NCI-H128 (cell line): Measurements from ENCODE around the gene TUBB8.
"Not testable (repeated sequence)": the region's sequence is repeated elsewhere in the genome, so short reads cannot be mapped to it uniquely, and the experiment has no call there.

Experiments used
- DNase-seq: peaks from one replicate; lab custom pipeline; 2025; ENCODE audit not compliant: unreplicated experiment; lab: John Stamatoyannopoulos, UW

The TUBB8 gene

DNA sequence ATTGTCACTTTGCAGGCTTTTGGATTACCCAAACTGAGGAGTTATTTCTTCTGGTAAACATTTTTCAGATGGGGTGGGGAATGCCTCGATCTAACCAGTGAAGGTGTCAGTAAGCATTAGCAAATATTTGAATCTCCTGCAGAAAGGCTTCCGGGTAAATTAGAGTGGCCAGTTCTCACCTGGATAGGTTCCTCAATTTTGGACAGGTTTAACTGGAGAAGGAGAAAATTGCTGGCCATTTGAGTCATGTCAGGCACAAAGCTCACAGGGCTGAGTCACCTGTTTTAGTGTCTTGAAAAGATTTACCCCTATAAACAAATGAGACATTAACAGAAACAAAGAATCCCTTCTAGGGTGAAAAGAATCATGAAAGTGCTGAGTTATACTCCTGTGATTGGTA, 830 bp upstream of the TUBB8 start:
- DNase-seq = not testable (repeated sequence)

DNA sequence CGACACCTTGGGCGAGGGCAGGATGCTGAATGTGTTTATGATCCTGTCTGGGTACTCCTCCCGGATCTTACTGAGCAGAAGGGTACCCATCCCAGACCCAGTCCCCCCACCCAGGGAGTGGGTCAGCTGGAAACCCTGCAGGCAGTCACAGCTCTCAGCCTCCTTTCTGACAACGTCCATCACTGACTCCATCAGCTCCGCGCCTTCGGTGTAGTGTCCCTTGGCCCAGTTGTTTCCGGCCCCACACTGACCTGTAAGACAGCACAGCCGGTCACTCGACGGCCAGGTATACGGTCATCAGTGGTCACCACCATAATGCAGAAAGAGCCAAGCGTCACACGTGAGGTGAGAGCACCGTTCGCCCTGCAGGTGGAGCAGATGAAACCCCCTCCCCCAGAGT, 1.2 kb downstream of the TUBB8 start:
- not testable (repeated sequence) for DNase-seq

DNA sequence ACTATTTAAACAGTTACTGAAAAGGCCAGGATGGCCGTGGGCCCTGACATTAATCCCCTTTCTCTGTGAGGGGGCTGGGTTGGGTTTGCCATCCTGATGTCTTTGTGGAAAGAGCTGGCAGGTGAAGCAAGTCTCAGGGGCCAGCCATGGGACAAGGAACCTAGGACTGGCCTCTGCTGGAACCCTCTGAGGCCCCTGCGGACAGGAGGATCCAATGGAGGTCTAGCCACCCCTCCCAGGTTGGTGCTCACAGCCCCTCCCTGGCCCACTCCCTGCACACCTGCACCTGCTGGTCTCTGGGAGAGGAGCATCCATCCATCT, 35.8 kb downstream of the TUBB8 start:
- DNase-seq = not testable (repeated sequence)

DNA sequence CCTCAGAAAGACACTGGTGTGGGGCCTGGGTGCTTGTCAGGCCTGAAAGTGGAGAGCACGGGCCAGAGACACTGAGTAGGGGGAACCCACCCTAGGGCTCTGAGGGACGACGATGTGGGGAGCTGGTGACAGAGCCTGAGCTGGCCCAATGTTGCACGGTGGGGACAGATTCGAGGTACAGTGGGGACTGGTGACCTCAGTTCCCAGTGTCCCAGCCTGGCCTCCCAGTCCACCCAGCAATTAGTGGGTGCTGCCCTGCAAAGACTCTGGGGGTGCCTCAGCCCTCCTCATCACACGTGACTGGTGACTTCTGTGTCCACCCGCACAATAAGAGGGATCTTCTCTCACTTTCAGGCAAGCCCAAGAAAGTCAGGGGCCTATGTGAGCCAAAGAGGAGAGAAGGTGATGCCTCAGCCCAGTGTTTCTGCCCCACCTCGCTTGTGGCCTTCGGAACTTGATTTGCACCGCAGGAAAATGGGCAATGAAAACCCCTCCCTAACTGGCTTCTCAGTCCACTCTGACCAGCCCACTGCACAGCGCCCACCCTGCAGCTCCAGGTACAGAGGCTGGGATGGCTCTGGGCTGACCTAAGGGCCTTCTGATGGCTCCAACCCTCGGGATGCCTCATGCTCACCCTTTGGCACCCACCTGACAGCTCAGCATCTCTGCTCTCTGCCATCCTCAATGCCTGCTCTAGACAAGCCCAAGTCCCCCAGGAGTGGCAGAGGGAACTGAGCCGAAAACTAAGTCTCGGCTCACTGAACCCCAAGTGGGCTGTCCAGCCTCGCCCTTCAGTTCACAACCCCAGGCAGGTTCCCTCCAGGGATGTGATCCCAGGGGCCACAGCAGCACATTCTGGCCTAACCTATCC, 36.4 kb downstream of the TUBB8 start:
- not testable (repeated sequence) for DNase-seq

- DNase-seq = not testable (repeated sequence)
These were observed 37.8 kb downstream of the TUBB8 start for GRCh38 chr10:11260-11659.

- not testable (repeated sequence) for DNase-seq
These were observed 38.7 kb downstream of the TUBB8 start for GRCh38 chr10:10261-10971.
